ACHN (cell line): ENCODE measurements around the gene SPRING1.

Source experiments
- DNase-seq: peaks from one replicate; pipeline ENCODE4 v3.0.0-alpha.2; 2015
- in situ Hi-C: cut with HindIII; loops from 2 replicates; pipeline ENCODE4 v1.10.0; 2017; ENCODE audit warnings: low sequenced_read_pairs, low pct_ligation_motif_present, low pct_unique_long_range_greater_than_20kb

SPRING1 gene

GRCh38 chr12:116693286-116694227 is 44.3 kb downstream of the SPRING1 start:
- DNase-seq: no peak

GRCh38 chr12:116692605-116693004 is 45.3 kb downstream of the SPRING1 start:
- in situ Hi-C loops: no loop called here

More at GRCh38 chr12:116693286-116694227, 44.3 kb downstream of the SPRING1 start:
- in situ Hi-C loops: no loop called here

GRCh38 chr12:116691636-116692035 is 46.2 kb downstream of the SPRING1 start:
- in situ Hi-C loops: no loop called here
- DNase-seq: no peak

More at GRCh38 chr12:116692605-116693004, 45.3 kb downstream of the SPRING1 start:
- DNase-seq: no peak

GRCh38 chr12:116691205-116691604 is 46.7 kb downstream of the SPRING1 start:
- DNase-seq: no peak
- in situ Hi-C loops: no loop called here

GRCh38 chr12:116689979-116690744 is 47.7 kb downstream of the SPRING1 start:
- no peak for DNase-seq
- in situ Hi-C loops: no loop called here

GRCh38 chr12:116689521-116689920 is 48.3 kb downstream of the SPRING1 start:
- in situ Hi-C loops: no loop called here
- DNase-seq: no peak
